Forelimb muscle (tissue), 1 donor: ENCODE measurements around the gene PLAU. TPM values are rescaled to one million over a fixed set of nuclear protein-coding genes. Genes with fewer than 3 reads are reported as not detected.
A peak's percentile ranks its signal among the peaks of the same experiment; 100 is the strongest.

ENCODE experiments used
- DNase-seq: peaks from one replicate; pipeline ENCODE4 v3.0.0-alpha.2; 2013; ENCODE audit warnings: low read depth
- polyA plus RNA-seq: library from polyadenylated mRNA; unstranded; fragments of 120-200 nt; gene quantifications from one replicate; pipeline ENCODE4 v1.2.1, GENCODE V29; 2013; ENCODE audit not compliant: insufficient read length

PLAU gene
- 29.4 TPM for polyA plus RNA-seq

GRCh38 chr10:73910764-73911552 lies at the start of gene PLAU:
TSS of gene PLAU (plus strand) at chr10:73911132. CDS start at chr10:73911556, 424 bp downstream.
- DNase-seq: no peak

- no peak for DNase-seq
Observed at GRCh38 chr10:73862011-73862410, 48.9 kb upstream of the PLAU start.

- DNase-seq: no peak
Observed at GRCh38 chr10:73863039-73863817, 47.7 kb upstream of the PLAU start.

GRCh38 chr10:73864229-73864628 lies 46.7 kb upstream of the PLAU start:
- no peak for DNase-seq

- no peak for DNase-seq
Observed at GRCh38 chr10:73865107-73865458, 45.8 kb upstream of the PLAU start.

GRCh38 chr10:73865459-73866442 lies 45.2 kb upstream of the PLAU start:
- no peak for DNase-seq

- DNase-seq: no peak
Observed at GRCh38 chr10:73866621-73867020, 44.3 kb upstream of the PLAU start.

GRCh38 chr10:73867126-73867807 lies 43.7 kb upstream of the PLAU start:
- no peak for DNase-seq

- no peak for DNase-seq
Observed at GRCh38 chr10:73867871-73868631, 42.9 kb upstream of the PLAU start.

- DNase-seq: no peak
Observed at GRCh38 chr10:73868655-73869195, 42.2 kb upstream of the PLAU start.

- no peak for DNase-seq
Observed at GRCh38 chr10:73871295-73872189, 39.4 kb upstream of the PLAU start.

GRCh38 chr10:73872190-73872710 lies 38.7 kb upstream of the PLAU start:
- no peak for DNase-seq

- no peak for DNase-seq
Observed at GRCh38 chr10:73873142-73873837, 37.6 kb upstream of the PLAU start.

GRCh38 chr10:73873838-73874215 lies 37.1 kb upstream of the PLAU start:
- no peak for DNase-seq

GRCh38 chr10:73874267-73875138 lies 36.4 kb upstream of the PLAU start, which contains the start of gene CAMK2G:
TSS of gene CAMK2G (minus strand) at chr10:73874555. CDS start at chr10:73874461, 94 bp downstream.
- peak; percentile 49 for DNase-seq

- no peak for DNase-seq
Observed at GRCh38 chr10:73875139-73875475, 35.8 kb upstream of the PLAU start.

GRCh38 chr10:73876157-73876556 lies 34.8 kb upstream of the PLAU start:
- no peak for DNase-seq
